ENCODE results near the gene NPAS3.
A peak's percentile ranks its signal among the peaks of the same experiment; 100 is the strongest.

NPAS3 gene

GRCh38 chr14:32938719-32939253 lies at the start of gene NPAS3:
Gene NPAS3, plus strand, starts transcription at chr14:32938879.
- no peak for DNase-seq

- peak; percentile 78 for DNase-seq
These were observed 41.5 kb upstream of the NPAS3 start for GRCh38 chr14:32896979-32897697.

GRCh38 chr14:32897698-32898064 lies 41.0 kb upstream of the NPAS3 start:
- DNase-seq, result no peak

GRCh38 chr14:32898876-32899275 lies 39.8 kb upstream of the NPAS3 start:
- DNase-seq, result no peak

- no peak for DNase-seq
These were observed 38.1 kb upstream of the NPAS3 start for GRCh38 chr14:32900547-32900946.

- DNase-seq, result no peak
These were observed 33.7 kb upstream of the NPAS3 start for GRCh38 chr14:32905013-32905412.

- DNase-seq, result no peak
These were observed 32.0 kb upstream of the NPAS3 start for GRCh38 chr14:32906672-32907071.

- no peak for DNase-seq
These were observed 30.2 kb upstream of the NPAS3 start for GRCh38 chr14:32908196-32909084.

- DNase-seq, result no peak
These were observed 25.0 kb upstream of the NPAS3 start for GRCh38 chr14:32913725-32914124.

GRCh38 chr14:32914391-32914790 lies 24.3 kb upstream of the NPAS3 start:
- DNase-seq, result no peak

- DNase-seq, result no peak
These were observed 17.9 kb upstream of the NPAS3 start for GRCh38 chr14:32920696-32921276.

- no peak for DNase-seq
These were observed 13.2 kb upstream of the NPAS3 start for GRCh38 chr14:32925439-32925838.

GRCh38 chr14:32932302-32932913 lies 6.3 kb upstream of the NPAS3 start:
- DNase-seq, result no peak

GRCh38 chr14:32932914-32933628 lies 5.6 kb upstream of the NPAS3 start:
- DNase-seq, result no peak

GRCh38 chr14:32933629-32934072 lies 5.0 kb upstream of the NPAS3 start:
- peak; percentile 31 for DNase-seq

- DNase-seq, result no peak
These were observed 4.4 kb upstream of the NPAS3 start for GRCh38 chr14:32934073-32934880.

GRCh38 chr14:32934881-32935633 lies 3.6 kb upstream of the NPAS3 start:
- no peak for DNase-seq

GRCh38 chr14:32939254-32940065 lies 781 bp downstream of the NPAS3 start:
- peak; percentile 53 for DNase-seq

GRCh38 chr14:32940066-32940651 lies 1.5 kb downstream of the NPAS3 start:
- no peak for DNase-seq
